GM04503 (cell line): ENCODE results near the gene REELD1.

Source experiments
- DNase-seq: peaks from one replicate; pipeline ENCODE4 v3.0.0-alpha.2; 2012; ENCODE audit warnings: low read depth

Gene REELD1

DNA sequence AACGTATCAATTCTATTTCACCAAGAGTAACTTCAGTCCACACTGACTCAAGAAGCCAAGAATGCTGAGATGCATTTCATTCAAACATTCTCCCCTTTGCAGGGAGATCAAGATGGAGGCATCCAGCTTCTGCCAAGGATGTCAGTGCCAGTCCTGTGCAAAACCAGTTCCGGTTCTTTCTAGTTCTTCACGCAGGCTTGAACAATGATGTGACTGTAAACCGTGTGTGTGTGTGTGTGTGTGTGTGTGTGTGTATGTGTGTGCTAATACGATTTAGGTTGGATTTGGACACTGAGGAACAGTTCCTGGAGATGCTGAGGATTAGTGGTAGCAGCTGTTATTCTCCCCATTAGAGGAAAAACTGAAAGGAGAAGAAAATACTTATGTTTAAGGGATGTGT is at the start of gene REELD1:
TSS of gene REELD1 (plus strand) at position 301 of the 400 bp plus-strand sequence. CDS start 2,415 bp downstream, outside the sequence.
- DNase-seq: no peak

DNA sequence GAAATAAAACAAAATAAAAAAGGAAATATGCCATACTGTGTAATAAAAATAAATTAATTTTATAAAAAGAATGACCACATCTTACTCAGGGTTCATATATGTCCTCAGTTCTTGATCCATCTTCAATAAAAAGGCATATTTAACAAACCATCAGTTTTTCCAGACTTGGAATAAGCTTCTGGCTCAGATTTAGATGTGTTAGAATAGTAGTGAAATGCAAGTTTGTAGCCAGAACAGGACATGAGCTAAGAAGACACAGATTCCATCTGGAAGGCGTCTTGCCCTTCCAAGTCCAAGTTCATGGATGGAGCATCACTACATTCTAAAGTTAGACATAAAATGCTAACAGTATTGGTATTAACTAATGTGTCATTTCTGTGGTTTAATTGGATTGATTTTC is 49.1 kb upstream of the REELD1 start:
- no peak for DNase-seq

DNA sequence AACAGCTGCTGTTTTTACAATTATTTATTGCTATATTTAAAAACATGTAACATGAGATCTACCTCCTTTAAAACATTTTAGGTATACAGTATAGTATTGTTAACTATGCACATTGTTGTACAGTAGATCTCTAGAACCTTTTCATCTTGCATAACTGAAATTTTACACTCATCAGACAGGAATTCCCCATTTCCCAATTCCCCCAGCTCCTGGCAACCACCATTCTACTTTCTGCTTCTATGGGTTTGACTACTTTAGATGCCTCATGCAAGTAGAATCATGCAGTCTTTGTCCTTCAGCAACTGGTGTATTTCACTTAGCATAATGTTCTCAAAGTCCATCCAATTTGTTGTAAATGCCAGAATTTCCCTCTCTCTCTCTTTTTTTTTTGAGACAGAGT is 48.5 kb upstream of the REELD1 start:
- peak; percentile 62 for DNase-seq

DNA sequence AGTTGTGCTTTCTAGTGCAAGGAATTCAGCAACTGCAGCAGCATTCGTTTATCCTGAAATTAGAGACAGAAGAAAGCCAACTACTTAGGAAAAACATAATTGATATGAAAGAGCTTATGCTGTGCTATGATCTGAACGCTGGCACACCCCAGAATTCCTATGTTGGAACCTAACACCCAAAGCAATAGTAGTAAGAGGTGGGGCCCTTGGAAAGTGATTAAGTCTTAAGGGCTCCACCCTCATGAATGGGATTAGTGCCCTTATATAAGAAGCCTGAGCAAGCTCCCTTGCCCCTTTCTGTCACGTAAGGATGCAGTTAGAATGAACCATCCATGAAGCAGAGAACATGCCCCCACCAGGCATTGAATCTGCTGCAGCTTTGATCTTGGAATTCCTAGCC is 44.2 kb upstream of the REELD1 start:
- DNase-seq: no peak

DNA sequence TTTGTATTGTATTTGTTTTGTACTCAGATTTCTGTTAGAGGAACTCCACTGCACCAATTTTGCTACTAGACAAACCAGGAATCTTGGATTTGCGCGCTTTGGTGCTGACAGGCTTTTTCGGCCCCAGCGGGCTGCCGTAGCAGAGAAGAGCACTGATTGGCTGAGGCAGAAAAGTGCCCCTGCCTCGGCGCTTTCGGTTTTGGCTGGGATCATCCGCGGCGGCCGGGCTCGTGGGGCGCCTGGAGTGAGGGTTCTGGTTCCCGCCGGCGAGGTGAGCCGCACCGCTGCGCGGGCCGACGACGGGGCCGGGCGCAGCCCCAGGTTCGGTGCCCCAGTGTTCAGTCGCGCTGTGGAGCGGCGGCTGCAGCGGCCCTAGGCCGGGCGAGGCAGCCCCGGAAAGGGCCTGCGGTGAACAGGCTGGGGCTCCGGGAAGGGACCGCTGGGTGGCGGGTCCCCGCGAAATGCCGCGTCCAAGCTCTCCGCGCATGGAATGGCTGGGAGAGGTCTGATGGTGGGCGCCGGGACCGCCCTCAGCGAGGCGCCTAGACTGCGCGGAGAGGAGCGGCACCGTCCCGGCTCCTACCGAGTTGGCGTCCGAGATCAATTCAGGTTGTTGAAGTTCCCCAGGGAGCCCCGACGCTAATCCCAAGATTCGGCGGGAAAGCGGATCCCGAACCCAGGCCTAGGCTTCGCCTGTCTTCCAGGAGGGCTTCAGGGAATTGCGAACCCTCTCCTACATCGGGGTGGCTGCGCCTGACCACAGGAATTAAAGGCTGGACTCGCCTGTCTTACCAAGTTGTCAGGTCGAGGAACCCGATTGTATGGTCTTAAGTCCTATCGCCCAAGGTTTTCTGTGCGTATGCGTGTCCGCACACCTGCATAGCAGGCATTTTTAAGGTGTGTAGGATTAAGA is 38.5 kb upstream of the REELD1 start, which contains the start of gene LSM6:
TSS of gene LSM6 (plus strand) at position 178 of the 913 bp plus-strand sequence. CDS start 7,204 bp downstream, outside the sequence.
- DNase-seq: peak; percentile 47

DNA sequence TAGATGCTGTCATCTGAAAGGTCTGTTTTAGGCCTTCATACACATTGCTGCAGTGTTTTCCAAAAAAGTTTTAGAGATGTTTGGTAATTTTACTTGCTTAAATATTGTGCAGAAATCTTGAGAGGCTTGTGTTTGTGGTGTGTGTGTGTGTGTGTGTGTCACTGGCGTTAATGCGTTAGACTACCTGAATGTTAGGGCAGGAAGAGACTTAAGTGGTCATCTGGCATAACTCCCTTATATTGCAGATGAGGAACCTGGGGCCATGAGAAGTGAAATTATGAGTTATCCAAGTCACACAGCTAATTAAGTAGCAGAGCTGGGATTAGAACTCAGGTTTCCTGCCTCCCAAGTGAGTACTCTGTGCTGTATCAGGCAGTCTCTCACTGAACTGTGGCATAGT is 37.4 kb upstream of the REELD1 start:
- no peak for DNase-seq

DNA sequence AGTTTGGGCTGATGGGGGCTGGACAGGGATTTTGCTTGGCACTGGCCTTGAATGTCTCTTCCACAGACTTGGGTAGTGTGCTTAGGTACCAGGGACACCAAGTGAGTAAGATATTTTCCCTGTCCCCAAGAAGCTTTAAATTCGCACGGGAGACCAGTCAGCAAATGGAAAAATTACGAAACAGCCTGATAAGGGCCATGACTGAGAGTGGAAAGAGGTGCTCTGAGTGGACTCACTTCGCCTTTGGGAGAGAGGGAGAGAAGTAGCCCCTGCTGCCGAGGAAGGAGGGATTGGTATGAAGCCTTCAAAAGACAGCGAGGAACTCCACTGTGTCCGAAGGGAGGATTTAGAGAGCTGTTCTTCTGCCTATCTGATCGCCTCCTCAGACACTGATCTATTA is 36.2 kb upstream of the REELD1 start:
- DNase-seq: no peak

DNA sequence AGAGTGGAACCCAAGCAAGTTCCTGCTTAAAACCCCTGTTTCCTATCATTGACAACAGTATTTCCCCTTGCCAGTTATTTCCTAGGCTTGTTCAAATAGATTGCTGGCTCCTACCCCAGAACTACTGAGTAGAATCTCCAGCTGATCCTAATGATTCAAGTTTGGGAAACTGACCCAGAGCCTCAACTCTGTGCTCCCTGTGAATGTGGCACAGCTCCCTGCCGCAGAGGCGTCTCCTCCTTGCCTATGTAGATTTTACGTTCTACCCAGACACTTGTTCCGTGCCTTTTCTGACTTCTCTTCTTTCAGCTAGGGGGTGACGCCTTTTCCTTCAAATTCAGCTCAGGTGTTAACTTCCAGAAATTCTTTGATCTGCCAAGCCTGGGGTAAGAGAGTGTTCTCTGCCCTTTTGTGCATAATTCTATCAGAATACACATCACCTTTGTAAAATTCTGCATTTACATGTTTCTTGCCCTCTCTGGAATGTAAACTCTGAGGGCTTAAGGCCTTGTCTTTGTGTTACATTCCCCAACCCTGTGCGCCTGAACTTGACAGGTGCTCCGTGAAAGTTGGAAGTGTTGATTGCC is 34.5 kb upstream of the REELD1 start:
- DNase-seq: no peak

DNA sequence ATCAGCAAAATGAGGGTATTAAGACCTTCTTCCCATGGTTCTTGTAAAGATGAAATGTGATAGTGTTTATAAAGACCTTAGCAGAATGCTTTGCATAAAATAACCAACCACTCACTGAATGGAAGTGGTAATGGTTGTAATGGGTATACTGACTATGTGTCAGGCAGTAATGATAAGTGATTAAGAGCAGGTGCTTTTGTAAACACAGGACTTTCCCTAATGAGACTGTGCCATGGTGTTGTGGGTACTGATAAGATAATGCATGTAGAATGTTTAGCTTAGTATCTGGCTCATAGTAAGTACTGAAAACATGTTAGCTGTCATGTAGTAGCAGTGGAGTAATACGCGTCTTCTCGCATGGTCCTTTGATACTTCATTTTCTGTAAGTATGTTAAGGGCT is 31.9 kb upstream of the REELD1 start:
- no peak for DNase-seq

DNA sequence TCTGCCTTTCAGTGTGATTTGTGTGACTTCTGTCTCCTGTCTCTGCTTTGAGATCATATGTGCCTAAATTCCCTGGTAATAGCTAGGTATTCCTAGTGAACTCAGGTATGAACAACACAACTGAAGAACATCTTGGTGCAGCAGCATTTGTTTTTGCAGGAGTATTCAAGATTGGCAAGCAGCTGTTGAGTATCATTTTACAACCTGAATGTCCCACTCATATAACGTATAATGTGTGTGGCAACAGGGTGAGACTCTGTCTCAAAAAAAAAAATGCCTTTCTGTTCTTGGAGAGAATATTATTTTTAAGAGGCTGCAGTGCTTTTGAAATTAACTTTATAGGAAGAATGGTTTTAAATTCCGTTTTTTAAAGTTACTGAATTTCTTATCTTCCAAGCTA is 31.1 kb upstream of the REELD1 start:
- no peak for DNase-seq

DNA sequence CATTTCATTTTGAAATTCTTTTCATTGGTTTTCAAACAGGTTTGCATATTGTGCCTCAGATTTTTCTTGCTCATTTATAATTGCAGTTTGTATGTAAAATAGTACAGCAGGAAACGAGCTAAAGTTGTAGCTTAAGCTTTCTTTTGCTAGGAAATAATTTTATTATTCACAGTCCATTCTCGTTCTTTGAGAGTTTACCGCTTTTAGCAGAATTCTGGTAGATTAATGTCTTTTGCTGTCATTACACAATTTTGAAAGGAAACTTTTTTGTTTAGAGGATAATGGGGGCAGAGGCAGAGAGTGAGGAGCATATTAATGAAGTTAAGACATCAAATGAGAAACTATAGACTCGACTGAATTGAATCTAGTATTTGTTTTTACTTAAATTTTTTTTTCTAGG is 28.3 kb upstream of the REELD1 start:
- DNase-seq: no peak

DNA sequence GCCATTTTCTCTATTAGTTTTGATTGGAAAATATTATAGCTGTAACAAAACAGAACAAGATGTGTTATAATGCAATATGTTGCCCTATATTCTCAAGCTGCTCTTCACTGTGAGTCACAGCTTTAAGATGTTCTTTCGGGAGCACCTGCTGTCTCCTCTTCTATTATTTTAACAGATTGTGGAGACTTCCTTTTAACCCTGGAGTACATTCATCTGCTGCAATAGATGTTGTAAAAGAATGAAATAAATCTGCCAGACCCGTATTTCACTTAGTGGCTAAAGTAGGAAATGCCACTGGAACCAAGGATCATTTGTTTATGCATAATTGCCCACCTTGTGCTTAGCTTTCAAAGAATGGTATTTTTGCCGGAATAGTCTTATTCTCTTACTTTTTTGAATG is 27.7 kb upstream of the REELD1 start:
- DNase-seq: no peak

DNA sequence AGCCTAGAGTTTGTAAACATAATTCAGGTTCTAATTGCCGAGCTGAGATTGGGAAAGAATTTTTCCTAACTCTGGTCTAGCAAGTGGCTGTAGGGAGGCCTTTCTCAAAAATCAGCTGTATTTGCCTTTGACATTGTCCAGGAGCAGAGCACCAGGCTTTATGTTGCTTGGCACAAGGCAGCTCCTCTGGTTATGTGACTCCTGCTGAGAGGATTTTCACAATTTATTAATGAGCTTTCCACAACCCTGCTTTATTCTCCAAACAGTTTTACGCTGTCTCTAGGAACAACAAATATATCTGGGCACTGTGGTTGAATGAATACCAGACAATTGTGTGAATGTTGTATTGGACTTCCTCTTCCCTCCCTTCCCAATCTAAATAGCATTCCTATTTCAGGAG is 23.9 kb upstream of the REELD1 start:
- no peak for DNase-seq

DNA sequence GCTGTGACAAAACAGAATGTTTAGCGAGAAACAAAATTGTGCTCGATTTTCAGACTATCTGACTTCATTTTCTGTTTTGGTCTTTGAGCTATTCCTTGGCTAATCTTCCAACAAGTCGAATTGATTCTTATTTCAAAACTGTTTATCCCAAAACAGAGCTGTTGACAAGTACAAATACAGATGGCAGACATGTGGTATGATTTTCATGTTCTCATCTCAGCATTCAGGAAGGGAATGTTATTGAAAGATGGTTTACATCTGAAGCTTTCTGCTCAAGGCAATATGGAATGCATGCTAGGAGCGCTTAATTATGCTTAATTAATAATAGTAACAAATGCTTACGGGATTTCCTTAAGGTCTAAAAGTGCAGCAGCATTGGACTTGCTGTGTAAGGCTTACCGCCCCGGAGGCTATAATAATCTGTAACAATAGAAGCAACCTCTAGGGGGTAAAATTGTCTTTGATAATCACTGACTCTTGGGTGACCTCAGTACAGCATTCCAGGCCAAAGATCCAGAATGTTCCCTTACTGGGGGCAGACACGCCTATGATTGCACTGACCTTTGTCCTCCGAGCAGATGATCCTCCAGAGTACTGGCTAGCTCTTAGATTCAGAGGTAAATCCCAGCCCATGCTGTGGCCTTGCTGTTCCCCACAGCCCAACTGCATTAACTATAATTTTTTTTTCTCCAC is 22.4 kb upstream of the REELD1 start:
- no peak for DNase-seq

DNA sequence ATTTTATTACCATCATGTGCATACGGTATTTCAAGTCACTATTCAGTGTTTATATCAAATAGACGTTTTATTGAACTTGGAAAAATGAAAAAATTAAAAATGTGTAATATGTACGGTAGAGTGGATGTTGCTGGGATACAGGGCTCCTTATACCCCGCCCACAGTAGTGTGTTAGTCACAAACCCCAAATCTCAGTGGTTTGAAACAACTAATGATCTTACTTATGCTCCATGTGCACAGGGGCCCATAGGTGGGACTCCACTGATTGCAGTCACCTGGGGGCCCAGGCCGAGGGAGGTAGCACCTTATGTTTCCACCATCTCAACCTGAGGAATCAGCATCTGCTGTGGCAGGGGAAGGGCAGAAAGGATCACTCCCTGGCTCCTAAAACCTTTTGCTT is 20.7 kb upstream of the REELD1 start:
- DNase-seq: no peak

DNA sequence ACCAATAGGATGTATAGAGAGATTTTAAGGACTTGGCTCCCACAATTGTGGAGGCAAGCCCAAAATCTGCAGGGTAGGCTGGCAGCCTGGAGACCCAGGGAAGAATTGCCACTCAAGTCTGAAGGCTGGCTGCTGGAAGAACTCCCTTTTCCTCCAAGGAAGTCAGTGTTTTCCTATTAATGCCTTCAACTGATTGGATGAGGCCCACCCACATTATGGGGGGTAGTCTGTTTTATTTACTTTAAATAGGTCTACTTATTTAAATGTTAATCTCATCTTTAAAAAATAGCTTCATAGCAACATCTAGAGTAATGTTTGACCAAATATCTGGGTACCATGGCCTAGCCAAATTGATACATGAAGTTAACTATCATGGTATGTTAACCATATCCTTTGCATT is 20.1 kb upstream of the REELD1 start:
- DNase-seq: no peak

DNA sequence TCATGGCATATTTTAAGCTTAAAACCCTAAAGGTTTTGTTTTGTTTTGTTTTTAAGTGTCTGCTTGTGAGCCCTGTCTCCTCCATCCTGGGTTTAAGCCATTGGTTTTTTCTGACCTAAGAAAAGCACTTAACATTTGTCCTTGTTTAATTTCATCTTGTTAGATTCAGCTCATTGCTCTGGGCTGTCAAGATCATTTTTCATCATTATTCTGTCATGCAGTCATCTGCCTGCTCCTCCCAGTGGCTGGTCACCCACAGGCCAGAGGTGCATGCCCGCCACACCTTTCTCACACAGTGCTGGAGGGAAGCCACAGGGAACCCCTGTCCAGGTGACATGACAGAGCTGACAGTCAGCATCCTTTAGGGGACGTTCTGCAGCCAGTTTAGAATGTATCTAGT is 11.7 kb upstream of the REELD1 start:
- no peak for DNase-seq

DNA sequence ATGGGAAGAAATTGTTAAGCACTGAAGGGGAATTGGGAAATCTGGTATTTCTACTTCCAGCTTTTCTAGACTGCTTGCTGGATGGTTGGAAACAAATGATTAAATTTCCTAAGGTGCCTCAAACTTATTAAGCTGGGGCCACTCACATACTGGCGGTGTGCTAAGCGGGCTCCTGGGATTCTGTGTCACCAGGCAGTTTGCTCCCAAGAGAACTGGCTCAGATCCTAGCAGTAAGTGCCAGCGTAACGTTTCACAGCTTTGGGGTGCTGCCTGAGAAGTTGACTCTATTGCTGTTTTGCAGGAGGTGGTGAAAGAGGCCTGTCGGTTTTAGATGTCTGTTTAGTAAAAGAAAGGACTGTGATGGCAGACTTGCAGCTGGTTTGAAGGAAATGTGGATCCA is 6.9 kb upstream of the REELD1 start:
- DNase-seq: no peak

DNA sequence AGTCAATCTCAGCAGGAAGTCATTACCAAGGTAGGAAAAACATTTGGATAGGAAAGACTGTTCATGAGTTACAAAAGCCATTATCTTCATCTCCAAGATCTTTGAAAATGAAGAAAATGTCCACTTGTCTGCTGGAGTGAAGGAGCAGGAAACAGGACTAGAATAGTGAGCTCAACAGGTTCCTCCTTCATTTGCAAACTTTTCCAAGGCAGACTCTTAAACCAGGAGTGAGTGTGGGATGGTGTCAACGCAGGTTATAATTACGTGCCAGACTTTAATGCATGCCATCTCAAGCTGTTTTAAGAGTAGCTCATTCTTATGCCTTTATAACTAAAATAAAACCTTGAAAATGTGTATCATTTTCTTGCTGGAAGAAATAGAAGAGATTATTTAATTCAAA is 3.4 kb upstream of the REELD1 start:
- DNase-seq: no peak

DNA sequence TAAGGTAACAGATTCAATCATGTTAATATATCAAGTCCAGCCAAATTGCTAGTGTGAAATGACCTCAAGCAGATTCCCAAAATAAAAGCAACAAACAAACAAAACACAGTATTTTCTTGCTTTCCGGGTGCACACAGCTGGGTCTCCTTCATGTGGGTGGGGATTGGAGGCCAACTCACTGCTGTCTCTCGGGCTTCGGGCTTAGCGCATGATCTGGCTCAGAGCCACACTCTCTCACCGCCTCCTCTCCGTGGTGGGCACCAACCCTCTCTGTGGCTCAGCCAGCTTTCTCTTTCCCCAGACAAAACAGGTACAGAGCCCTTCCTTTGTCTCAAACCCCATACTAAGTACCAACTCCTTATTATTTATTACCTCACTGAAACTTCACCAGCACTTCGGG is 2.9 kb upstream of the REELD1 start:
- no peak for DNase-seq

DNA sequence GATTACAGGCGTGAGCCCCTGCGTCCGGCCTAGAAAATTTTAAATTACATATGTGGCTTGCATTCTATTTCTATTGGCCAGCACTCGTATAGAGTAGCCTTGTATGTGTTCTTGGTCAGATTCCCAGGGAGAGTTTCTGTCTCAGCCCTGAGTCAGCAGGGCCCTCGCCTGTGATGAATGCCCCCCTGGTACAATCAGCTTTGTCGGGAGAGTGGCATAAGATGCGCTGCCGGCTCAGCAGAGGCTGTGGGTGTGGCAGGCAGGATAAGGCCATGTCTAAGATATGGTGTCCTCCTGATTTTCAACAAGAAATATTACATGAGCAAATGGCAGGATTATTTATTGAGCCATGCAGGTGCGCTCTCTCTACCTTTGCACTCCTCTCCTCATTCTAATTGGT is 1.6 kb upstream of the REELD1 start:
- DNase-seq: no peak

DNA sequence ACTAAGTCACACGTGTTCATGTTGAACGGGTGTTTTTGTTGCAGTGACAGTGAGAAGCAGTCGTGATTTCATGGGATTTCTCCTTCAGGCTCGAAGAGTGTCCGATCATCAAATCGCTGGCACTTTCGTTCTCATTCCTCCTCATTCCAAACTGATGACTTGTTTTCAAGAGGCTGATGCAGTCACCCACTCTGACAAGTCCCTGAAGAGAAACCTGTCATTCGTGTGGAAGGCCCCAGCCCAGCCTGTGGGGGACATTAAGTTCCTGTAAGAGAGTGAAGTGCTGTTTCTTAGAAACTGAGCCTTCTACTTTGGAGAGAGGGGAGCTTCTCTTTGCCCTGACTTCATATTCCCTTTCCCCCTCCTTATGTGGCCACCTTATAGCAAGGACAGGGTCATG is 8.0 kb downstream of the REELD1 start:
- DNase-seq: no peak

DNA sequence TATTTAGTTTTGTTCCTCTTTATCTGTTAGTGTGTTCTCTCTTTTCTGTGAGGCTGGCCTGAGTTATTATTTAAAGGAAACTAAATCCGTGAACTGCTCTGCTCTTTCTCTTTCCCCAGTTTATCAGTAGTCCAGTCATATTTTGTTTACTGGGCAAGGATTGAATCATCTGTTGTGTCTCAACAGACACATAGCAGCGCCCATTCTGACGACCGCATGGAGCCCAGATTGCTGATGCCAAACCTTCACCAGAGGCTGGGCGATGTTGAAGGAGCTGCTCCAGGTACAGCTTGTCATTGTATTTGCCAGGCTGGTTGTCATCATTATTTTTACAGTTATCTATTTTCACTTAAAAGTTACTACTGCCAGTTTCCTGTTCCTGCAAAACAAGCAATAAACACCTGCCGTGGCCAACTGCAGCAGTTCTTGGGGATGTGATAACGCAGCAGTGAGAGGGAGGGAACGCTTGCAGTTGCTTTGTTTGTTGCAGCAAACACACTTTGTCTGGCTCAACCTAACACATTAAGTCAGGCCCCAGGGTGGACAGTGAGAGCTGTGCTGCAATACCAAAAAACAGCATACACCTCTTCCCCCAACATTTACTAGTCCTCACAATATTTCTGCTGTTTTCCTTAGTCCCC is 10.1 kb downstream of the REELD1 start:
- no peak for DNase-seq
